HG03097 (cell line): ENCODE measurements around the gene ST8SIA6.
"Not testable (repeated sequence)": the region's sequence is repeated elsewhere in the genome, so short reads cannot be mapped to it uniquely, and the experiment has no call there.

Experiments used
- ATAC-seq: cut with Tn5 transposase; IDR thresholded peaks from one replicate; pipeline ENCODE4 v1.9.1; 2021; ENCODE audit not compliant: unreplicated experiment, low FRiP score

The ST8SIA6 gene, protein sequence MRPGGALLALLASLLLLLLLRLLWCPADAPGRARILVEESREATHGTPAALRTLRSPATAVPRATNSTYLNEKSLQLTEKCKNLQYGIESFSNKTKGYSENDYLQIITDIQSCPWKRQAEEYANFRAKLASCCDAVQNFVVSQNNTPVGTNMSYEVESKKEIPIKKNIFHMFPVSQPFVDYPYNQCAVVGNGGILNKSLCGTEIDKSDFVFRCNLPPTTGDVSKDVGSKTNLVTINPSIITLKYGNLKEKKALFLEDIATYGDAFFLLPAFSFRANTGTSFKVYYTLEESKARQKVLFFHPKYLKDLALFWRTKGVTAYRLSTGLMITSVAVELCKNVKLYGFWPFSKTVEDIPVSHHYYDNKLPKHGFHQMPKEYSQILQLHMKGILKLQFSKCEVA

DNA sequence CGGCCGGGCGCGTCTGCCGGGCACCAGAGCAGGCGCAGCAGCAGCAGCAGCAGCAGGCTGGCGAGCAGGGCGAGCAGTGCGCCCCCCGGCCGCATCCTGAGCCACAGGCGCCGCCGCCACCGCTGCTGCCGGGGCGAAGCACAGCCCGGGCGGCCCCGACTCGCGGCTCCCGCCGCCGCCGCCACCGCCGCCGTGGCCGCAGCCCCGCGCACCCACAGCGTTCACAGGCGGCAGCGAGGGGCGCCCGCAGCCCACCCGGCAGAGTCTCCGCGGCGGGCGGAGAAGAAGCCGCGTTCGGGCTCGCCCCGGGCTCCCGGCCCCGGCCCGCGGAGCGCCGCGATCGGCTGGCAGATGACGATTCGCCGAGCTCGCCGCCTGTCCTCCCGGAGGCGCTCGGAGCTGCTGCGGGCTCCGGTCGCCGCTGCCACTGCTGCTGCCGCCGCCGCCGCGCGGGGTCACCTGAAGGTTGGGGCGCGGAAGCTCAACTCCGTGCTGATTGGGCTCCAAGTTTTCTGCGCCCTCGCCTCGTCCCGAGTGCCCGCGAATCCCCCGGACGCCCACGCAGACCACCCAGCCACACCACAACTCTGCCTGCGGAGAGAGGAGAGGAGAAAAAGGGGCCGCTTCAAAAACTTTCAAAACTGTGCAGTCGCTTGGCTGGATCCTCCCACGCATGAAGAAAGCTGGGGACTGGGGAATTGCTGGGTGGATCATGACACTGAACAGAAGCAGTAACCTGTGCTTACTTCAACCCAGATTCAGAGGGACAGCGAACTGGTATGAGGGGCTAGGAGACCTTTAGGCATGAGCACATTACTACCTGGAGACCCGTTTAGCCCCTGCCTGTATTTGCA, at the start of gene ST8SIA6:
Gene ST8SIA6, minus strand, starts transcription at position 435 of the 854 bp plus-strand sequence. Its CDS starts 340 bp downstream, at position 95.
- ATAC-seq, result no peak

DNA sequence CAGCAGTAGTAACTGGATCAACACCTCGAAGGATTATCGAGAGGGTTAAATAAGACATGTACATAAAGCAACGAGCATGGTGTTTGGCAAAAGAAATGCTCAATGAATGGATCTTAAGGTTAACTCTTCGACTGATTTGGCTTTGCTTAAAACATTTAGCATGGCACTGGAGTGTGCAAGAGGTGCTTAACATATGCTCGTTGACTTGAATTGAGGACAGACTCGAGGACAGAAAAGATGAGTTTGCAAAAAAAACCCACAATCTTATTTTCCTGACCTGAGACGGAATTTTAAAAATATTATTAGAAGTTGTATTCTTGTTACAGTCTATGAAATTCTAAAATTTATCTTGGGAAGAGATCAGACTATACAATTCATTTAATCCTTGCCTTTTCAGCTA, 49.4 kb upstream of the ST8SIA6 start:
- ATAC-seq, result no peak

DNA sequence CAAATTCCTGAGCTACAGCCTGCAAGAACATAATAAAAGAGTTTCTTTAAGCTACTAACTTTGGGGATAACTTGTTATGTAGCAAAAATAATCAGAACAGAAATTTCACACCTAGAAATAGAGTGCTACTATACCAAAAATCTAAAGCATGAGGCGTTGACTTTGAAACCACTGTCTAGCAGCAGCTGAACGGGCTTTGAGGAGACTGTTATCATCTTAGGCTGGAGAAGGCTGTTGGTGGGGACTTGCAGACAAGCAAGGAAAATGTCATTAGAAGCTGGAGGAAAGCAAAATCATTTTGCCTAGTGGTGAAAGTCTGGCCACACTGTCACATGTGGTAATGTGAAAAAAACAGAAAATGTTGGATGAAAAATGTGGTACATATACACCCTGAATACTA, 48.4 kb upstream of the ST8SIA6 start:
- no peak for ATAC-seq

DNA sequence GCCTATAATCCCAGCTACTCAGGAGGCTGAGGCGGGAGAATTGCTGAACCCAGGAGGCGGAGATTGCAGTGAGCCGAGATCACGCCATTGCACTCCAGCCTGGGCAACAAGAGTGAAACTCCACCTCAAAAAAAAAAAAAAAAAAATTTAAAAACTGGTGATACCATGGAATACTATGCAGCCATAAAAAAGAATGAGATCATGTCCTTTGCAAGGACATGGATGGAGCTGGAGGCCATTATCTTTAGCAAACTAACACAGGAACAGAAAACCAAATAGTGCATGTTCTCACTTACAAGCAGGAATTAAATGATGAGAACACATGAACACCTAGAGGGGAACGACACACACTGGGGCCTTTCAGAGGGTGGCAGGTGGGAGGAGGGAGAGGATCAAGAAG, 44.6 kb upstream of the ST8SIA6 start:
- ATAC-seq, result not testable (repeated sequence)

DNA sequence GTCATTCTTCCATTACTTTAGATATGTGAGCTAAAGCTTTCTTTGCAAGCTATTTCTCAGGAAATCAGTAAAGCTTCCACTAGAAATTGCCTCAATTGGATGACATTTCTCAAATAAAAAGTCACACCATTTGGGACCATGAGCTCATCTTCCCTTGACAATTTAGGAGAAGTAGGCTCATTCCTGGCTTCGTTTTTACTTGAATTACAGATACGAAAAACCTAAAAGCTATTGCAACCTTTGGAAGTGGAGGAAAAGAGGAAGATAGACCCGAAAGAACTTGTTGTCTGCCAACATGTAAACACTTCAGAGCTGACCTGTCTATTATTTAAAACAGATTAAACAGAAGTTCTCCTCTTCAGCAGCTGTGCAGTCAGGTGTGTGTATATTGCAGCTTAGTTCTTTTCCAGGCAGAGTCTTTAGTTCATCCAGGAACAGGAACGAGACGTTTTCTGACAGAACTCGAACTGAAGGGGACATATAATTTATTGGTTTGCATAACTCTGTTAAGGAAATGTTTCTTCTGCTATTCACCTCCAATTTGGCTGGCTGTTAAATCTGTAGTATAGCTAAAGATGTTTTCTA, 43.1 kb upstream of the ST8SIA6 start:
- ATAC-seq, result no peak

DNA sequence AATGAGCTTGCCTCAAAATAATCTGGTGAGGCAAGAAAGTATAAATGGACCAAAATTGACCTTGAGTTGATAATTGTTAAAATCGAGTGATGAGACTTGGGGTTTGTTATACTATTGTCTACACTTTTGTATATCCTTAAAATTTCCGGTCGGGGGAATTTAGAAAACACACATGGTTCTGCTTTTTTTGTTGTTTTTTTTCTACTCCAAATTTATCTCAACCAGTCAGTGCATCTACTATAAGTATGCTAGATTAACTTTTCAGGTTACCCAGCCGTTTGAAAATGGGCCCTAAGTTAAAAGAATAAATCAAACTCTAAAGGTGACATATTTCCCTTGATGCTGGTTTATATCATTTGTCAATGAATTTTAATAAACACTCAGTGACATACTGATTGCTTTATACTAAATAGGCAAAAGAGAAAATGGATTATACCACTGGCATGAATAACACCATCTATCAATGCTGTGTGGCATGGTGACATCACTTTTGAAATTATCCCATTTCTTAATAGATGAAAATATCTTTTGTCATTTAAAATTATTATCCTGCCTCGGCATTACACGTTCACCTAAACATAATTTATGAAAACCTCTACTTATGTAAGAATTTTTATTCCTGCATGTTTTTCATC, 40.3 kb upstream of the ST8SIA6 start:
- ATAC-seq, result no peak

DNA sequence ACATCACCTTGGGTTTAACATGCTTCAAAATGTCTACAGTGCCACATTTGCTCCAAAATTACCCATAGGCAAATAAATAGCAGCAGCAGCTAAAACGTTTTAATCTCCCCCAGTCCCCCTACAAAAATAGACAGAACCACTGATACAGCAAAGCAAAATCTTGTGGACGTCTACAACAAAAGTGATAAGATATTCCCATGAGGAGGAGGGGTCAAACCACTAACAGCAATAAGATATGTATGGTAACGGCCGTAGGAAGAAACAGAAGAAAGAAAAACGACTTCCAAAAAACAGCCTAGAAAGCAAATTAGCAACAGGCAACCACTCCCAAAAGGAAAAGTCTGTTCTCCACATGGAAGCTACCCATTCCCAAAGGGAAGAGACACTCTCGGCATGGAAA, 34.5 kb upstream of the ST8SIA6 start:
- no peak for ATAC-seq

DNA sequence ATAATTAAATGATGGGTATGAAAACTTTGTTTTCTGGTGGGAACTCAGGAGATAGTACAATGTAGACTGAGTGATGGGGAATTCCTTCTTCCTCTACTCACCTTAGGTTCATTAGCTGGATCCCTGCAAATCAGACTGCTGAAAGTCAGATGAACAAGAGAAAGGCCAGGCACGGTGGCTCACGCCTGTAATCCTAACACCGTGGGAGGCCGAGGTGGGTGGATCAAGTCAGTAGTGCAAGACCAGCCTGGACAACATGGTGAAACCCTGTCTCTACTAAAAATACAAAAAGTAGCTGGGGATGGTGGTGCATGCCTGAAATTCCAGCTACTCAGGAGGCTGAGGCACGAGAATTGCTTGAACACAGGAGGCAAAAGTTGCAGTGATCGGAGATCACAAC, 28.7 kb upstream of the ST8SIA6 start:
- no peak for ATAC-seq

DNA sequence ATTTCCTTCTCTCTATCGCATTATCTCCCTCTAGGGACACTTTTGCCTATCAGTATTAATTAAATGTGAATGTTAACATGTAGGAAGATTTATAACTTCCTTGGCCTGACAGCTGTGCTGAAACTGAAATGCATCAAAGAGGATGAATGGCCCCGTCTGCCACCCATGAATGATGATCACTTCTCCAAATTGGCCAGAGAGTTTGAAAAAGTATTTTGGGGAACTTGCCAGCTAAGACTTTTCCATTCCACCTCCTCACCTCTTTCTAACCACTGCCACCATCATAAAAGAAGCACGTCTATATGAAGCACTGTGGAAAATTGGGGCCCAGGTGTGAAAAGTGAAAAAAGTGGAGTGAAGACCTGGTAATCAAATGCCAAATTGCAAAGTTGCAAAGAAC, 25.4 kb upstream of the ST8SIA6 start:
- no peak for ATAC-seq

DNA sequence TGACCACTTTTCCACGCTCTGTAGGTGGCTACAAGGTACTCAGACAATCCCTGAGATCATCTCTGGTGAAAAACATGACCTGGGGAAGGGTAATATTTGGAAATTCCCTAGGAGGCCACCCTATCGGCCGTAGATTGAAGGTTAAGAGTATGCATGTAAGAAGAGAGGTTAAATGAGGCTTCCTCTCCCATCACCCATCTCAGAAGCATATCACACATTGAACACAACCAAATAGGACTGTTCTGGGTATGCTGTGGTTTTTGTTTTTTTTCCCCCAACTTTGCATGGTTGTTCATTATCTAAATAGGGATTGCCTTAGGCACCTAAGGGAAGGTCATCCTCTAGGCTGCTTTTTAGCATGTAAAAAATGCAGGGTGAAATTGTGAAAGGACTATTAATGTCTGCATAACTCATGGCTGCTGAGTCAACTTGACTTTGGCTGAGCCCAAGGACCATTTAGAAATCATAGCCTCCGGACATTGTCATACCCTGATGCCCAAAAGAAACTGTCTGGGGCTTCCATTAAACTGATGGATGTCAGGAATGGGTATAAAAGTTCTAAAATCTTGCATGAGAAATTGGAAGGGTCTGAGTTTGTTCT, 24.7 kb upstream of the ST8SIA6 start:
- no peak for ATAC-seq

DNA sequence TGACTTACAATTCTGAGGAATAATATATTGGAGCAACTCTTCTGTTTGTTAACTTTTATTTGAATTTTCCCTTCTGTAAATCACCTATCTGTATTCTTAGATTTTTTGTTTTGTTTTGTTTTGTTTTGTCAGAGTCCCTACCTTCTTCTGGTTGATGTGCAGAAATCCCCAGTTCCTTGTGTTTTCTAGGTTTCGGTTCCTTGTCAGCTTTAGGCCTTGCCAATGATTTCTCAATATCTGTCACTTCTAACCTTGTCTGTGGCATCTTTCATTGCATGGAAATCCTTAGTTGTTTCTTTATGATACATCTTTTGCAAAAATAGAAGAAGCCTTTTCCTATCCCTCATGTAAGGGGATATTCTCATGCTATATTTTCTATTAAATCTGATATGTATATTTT, 21.7 kb upstream of the ST8SIA6 start:
- ATAC-seq, result no peak

DNA sequence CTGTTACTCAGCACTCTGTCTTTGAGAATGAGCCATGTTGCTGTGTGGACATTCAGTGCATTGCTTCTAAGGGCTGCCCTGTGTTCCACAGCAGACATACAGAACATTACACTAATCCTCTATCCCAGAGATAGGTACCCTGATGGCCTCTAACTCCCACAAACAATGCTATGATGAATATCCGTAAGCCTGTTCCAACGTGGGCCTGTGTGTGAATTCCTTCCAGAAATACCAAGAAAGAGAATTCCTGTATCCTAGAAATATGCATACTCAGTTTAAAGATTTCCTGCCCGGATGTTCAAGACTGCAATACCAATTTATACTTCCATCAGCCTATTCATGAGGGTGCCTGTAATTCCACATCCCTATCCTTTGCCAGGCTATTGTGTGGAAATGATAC, 21.3 kb upstream of the ST8SIA6 start:
- ATAC-seq, result no peak

DNA sequence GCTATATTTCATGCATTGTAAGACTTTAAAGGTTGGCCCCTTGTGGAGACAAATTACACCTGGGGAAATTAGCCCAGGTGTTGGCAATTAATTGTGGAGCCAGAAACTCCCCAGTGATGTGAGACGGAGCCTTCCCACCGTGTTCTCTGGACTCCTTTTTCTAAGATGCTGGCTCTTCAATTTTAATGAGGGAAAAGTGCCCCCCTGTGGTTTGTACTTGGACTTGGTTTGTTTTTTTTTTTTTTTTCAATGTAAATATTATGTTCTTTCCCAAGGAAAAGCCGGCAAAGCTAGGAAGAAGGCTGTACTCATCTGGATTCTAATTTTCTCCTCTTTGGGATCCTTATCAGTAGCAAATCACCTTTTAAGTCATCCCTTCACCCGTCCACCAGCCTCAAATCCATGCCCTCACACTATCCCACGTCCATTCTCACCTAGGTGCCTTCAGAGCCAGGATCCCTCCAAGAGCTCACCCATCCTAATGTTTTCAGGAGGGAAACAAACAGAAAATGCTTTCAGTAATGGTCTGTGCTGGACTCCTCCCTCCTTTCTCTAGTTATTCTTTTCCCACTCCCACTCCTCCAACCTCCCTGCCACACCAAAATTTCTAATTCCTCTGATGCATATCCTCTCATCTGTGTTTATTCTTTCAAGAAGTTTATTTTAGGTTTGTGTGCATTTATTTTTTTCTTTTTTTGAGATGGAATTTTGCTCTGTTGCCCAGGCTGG, 20.4 kb upstream of the ST8SIA6 start:
- no peak for ATAC-seq

DNA sequence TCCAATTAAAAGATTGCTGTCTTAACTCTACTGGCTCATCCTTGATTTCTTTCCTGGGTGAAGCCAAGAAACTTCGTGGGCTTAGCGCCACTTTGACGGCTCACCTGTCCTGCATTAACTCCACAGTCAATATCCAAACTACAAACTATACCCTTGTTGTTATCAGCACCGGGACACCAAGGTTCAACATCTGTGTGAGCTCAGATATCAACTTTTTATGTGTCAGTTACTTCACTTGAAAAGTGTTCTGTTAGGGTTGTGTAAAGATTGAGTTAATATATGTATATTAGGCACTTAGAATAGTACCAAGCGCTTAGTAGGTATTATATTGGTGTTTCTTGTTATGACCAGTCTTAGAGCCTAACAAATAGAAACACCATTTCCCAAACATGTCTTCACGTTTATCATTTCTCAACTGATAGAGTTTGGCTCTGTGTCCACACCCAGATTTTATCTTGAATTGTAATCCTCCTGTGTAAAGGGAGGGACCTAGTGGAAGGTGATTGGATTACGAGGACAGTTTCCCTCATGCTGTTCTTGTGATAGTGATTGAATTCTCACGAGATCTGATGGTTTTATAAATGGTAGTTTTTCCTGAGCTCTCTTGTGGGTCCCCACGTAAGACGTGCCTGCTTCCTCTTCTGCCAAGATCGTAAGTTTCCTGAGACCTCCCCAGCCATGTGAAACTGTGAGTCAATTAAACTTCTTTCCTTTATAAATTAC, 19.0 kb upstream of the ST8SIA6 start:
- ATAC-seq, result no peak

DNA sequence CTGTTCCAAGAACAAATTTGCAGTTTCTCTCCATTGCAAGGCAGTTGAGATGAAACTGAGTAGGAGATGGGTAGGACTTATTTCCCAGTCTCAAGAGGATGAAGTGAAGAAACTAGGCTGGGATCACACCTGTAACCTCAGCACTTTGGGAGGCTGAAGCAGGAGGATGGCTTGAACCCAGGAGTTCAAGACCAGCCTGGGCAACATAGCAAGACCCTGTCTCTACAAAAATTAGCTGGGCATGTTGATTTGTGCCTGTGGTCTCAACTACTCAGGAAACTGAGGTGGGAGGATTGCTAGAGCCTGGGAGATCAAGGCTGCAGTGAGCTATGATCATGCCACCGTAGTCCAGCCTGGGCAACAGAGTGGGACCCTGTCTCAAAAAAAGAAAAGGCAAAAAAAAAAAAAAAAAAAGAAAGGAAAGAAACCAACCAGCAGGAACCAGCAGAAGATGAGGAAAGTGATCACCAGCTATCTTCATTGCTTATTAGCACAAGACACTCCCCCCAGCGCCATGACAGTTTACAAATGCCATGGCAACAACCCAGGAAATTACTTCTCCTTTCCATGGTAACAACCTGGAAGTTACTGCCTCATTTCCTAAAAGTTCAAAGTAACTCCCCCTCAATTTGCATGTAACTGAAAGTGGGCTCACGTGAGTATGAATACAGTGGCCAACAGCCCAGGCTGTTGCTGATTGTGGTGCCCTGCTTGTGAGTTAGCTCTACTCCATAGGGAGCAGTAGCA, 18.3 kb upstream of the ST8SIA6 start:
- no peak for ATAC-seq

DNA sequence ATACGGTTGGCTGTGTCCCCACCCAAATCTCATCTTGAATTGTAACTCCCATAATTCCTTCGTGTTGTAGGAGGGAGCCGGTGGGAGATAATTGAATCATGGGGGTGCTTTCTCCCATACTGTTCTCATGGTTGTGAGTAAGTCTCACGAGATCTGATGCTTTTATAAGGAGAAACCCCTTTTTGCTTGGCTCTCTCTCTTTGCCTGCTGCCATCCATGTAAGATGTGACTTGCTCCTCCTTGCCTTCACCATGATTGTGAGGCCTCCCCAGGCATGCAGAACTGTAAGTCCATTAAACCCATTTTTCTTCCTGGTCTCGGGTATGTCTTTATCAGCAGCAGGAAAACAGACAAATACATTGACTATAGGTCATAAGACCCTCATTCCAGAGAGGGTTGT, 15.9 kb upstream of the ST8SIA6 start:
- ATAC-seq, result no peak

DNA sequence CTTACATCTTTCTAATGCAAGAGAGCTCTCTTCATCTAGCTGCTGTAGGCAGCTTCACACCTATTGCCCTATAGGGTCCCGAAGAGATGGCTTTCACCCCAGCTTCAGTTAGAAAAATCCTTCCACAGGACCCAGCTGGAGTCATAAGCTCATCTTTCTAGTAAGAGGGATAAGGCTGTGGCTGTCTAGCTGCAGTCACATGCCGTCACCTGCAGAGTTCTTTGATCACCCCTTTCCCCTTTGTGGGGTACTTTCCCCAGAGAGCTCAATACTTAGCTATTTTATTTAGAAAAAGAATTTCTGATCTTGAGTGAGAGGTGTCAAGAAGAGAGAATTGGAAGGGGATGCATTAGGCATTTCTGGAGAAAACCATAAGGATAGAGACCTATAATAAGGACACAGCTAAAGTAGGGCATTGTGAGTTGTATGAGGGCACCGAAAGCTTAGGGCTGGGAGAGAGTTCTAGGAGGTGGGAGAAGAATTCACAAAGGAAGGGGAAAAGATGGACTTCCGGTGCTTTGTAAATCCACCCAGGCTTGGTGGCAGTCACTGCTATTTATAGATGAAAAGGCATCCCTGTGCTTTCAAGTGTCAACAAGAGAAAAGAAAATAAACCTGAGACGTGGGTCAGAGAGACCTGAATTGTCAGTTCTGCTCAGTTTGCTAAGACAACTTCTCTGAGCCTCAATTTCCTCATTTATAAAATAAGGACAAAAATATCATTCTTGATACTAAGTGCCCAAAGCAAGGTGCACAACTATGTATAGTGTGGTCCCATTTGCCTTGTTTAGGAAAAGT, 11.1 kb upstream of the ST8SIA6 start:
- ATAC-seq, result no peak

DNA sequence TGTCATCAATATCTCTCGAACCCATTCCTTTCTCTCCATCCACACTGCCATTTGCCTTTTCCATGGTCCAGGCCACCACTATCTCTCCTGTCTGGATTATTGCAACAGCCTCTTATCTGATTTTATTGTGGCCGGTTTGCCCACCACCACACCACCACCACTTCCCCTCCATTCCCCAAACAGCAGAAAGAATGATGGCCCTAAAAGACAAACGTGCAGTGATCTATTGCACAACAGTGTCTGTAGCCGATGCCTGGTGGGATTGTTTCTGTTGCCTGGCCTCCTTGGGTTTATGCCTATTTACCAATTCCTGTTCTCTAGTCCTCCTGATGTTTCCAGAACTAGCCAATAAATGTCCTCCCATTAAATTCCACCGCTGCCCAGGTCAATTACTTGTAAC, 10.2 kb upstream of the ST8SIA6 start:
- no peak for ATAC-seq
